ENCODE measurements around the gene CDHR2.

Gene CDHR2

GRCh38 chr5:176538989-176539384, 10.2 kb upstream of the CDHR2 start:
- no peaks in the 10 kb centered on the region for H3K9me3 ChIP-seq (ENCODE audit: severe bottlenecking)
- no peak for DNase-seq
- H3K27ac ChIP-seq = no peak overlapping the region
- H3K36me3 ChIP-seq = peaks cover 22% of the 10 kb centered on the region
- no peak overlapping the region for H3K4me3 ChIP-seq (ENCODE audit: low read depth, low read length)
- H3K27me3 ChIP-seq (ENCODE audit: insufficient read depth, low read depth, severe bottlenecking) = no peaks in the 10 kb centered on the region
- no peak for TF ChIP-seq CTCF (IDR thresholded peaks at IDR 0.05; ENCODE audit: low read depth, low read length)

- no peaks in the 10 kb centered on the region for H3K9me3 ChIP-seq (ENCODE audit: severe bottlenecking)
- no peak for TF ChIP-seq CTCF (IDR thresholded peaks at IDR 0.05; ENCODE audit: low read depth, low read length)
- peak overlapping the region; percentile 38 for H3K27ac ChIP-seq
- DNase-seq = peak; percentile 69
- H3K36me3 ChIP-seq = peaks cover 8% of the 10 kb centered on the region
- H3K27me3 ChIP-seq (ENCODE audit: insufficient read depth, low read depth, severe bottlenecking) = no peaks in the 10 kb centered on the region
- H3K4me3 ChIP-seq (ENCODE audit: low read depth, low read length) = no peak overlapping the region
Observed at GRCh38 chr5:176540476-176540899, 8.7 kb upstream of the CDHR2 start.

GRCh38 chr5:176540956-176541337, 8.2 kb upstream of the CDHR2 start:
- Histone ChIP-seq H3K4me3 (ENCODE audit: low read depth, low read length) (no peak overlapping the region), H3K9me3 (ENCODE audit: severe bottlenecking) (no peaks in the 10 kb centered on the region), H3K27me3 (ENCODE audit: insufficient read depth, low read depth, severe bottlenecking) (no peaks in the 10 kb centered on the region), H3K36me3 (peaks cover 7% of the 10 kb centered on the region), H3K27ac (peak overlapping the region; percentile 38)
- no peak for DNase-seq
- no peak for TF ChIP-seq CTCF (IDR thresholded peaks at IDR 0.05; ENCODE audit: low read depth, low read length)

GRCh38 chr5:176541338-176542134, 7.6 kb upstream of the CDHR2 start:
- no peak for TF ChIP-seq CTCF (IDR thresholded peaks at IDR 0.05; ENCODE audit: low read depth, low read length)
- Histone ChIP-seq H3K27me3 (ENCODE audit: insufficient read depth, low read depth, severe bottlenecking) (no peaks in the 10 kb centered on the region), H3K4me3 (ENCODE audit: low read depth, low read length) (no peak overlapping the region), H3K9me3 (ENCODE audit: severe bottlenecking) (no peaks in the 10 kb centered on the region), H3K27ac (peak overlapping the region; percentile 28), H3K36me3 (peaks cover 1% of the 10 kb centered on the region; the same call in 1 of the 2 replicates)
- DNase-seq = peak; percentile 69

- Histone ChIP-seq H3K9me3 (ENCODE audit: severe bottlenecking) (no peaks in the 10 kb centered on the region), H3K4me3 (ENCODE audit: low read depth, low read length) (peak overlapping the region; percentile 44), H3K36me3 (no peaks in the 10 kb centered on the region), H3K27ac (peak overlapping the region; percentile 28; the same call in 1 of the 2 replicates), H3K27me3 (ENCODE audit: insufficient read depth, low read depth, severe bottlenecking) (no peaks in the 10 kb centered on the region)
- TF ChIP-seq CTCF (IDR thresholded peaks at IDR 0.05; ENCODE audit: low read depth, low read length) = no peak
- no peak for DNase-seq
Observed at GRCh38 chr5:176542135-176542595, 7.0 kb upstream of the CDHR2 start.

Measured in WERI-Rb-1 (cell line).